GM12892 (cell line): ENCODE data around the gene RCCD1.
"Not testable (repeated sequence)": the region's sequence is repeated elsewhere in the genome, so short reads cannot be mapped to it uniquely, and the experiment has no call there.

Experiments used
- POLR2A ChIP-seq: IDR thresholded peaks from 2 replicates; pipeline ENCODE4 v1.6.1; 2011; ENCODE audit warnings: low read depth, low read length, control low read depth
- POLR2AphosphoS5 ChIP-seq: IDR thresholded peaks from 2 replicates; pipeline ENCODE4 v1.6.1; 2011; ENCODE audit warnings: low read depth, low read length, control low read depth

DNA sequence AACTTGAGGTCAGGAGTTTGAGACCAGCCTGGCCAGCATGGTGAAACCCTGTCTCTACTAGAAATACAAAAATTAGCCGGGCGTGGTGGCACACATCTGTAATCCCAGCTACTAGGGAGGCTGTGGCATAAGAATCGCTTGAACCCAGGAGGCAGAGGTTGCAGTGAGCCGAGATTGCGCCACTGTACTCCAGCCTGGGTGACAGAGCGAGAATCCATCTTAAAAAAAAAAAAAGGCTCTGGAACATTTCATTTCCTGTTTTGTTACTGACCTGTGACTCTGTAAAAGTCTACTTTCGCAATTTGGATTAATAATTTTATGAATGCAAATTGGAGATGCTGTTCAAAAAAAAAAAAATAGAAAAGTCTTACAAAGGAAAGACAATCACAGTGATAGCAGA lies 26.6 kb upstream of the RCCD1 start:
- not testable (repeated sequence) for TF ChIP-seq POLR2A, POLR2AphosphoS5
